GM04504 (cell line): ENCODE data around the gene ZKSCAN3.
"Not testable (repeated sequence)": the region's sequence is repeated elsewhere in the genome, so short reads cannot be mapped to it uniquely, and the experiment has no call there.

Experiments used
- DNase-seq: peaks from one replicate; pipeline ENCODE4 v3.0.0-alpha.2; 2012; ENCODE audit warnings: low read depth

ZKSCAN3 gene

DNA sequence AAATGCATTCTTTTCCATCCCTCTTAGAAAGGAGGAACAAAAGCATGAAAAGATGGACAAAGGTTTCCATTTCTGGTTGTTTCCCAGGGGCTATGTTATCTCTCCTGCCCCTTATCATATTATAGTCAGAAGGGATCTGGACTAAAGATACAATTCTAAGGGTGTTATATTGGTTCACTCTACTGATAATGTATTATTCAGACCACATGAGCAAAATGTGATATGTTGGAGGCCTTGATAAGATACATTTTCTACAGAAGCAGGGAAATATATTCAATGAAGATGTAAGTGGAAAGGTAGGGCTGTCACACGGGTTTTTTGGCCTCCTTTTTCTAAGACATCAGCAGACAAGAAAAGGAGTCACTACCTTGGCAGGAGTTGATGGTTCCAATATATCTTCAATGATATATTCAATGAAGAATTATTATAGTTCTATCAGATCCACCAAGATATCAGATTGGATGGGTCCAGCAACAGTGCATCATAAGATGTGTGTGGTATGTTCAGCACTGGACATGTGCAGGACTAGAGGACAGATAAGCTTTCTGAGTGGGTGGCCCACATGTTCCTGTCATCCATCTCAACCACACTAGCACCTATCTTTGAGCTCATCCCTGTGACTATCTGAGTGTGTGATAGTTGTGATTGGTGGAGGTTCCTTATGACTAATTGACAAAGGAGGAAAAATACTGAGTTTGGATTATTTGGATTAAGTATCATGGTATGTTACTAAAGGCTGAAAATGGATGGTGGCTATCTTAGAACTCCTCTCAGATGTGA, 5.7 kb upstream of the ZKSCAN3 start:
- no peak for DNase-seq

DNA sequence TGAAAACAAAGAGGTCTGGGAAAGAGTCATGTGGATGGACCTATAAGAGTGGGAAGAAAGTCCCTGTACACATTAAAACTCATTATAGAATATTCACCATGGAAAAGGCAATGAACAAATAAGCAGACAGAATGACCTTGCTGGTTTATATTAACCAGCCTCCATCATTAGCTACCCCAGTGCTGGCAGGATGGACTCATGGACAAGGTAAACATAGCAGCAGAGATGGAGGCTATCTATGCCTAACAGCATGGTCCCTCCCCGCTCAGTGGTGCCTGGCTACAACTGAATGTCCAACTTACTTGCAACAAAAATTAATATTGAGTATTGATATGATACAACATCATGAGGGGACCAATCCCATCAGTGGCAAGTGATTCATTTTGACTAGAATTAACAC, 4.5 kb upstream of the ZKSCAN3 start:
- no peak for DNase-seq

DNA sequence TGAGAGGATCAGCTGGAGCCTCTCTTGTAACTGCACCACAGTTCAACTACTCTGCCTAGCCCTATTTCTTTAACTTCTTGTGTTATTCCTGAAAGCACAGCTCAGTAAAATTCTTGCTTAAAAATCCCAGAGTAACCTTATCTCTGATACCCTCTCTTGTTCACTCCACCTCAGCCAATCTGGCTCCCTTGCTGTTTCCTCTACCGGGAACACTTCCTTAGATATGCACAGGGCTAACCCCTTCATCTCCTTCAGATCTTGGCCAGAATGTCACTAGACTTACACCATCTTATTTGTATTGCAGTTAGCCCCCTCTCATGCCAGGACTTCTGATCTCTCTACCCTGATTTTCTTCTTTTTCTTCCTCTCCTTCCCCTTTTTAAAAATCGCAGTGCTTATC, 2.6 kb upstream of the ZKSCAN3 start:
- no peak for DNase-seq

DNA sequence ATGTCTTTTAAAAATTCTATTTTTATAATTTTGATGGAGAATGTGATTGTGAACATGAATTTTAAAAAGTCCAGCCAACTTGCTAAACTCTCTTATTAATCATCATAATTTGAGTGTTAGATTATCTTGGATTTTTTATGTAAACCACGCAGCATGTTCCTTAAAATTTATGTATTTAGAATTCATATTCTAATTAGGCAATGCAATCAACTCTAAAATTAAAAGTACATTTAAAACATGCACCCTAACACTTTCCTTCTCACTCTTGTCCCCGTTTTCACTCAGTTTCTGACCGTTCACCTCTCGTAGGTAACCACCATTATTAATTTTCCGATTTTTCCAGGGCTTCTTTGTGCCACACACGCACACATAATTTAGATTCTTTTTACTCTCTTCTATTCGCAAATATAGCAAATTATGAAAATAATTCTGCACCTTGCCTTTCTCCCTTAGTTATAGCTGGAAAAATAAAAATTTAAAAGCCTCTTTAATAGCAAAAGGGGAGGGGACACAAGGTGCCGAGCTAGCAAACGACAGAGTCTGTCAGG, 329 bp upstream of the ZKSCAN3 start:
- no peak for DNase-seq

DNA sequence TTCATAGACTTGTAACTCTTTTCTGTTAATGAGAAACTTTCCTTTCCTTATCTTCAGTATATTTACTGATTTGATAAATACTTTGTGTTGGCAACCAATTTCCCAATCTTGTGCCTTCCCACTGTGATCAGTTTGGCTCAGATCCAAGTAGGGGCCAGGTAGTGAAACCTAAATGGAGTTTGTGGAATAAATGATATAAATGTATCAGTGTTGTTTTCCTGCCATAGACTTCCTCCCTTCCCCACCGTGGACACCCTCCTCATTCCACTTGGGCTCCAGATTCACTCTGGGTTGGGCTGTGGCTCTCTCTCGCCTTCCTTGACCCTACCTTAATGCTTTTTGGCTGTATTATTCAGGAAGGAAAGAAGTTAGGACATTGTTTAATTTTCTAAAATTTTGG, 1.3 kb downstream of the ZKSCAN3 start:
- DNase-seq: no peak

DNA sequence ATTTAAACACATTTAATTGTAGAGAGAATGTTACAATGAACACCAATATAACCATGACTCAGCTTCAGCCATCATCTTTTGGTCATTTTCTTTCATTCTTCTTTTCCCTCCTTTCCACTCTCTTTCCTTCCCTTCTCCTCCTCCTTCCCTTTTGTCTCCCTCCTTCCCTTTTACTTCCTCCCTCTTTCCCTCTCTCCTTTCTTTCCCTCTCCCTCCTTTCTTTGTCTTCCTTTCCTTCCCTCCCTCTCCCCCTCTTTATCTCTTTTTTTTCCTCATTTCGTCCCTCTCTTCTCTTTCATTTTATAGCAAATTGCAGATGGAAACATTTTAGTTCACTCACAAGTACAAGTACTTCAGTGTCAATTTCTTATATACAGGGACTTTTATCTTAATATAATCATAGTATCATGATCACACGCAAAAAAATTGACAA, 1.8 kb downstream of the ZKSCAN3 start:
- DNase-seq: no peak

DNA sequence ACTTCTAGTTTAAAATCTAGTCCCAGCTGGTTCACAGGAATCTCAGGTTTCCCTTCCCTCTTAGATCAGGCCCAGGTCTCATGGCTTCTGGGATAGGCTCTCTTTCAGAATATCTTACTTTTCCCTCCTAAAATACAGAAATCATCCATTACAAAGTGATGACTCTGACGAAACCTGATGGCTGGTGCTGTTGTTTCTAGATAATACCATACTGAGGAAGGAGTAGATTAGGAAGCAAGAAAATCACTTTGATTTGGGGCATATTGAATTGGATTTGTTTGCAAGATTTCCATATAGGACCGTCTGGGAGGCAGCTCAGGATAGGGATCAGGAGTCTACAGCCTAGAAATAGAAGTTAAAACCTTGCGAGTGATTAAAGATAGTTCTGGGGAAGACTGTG, 3.6 kb downstream of the ZKSCAN3 start:
- DNase-seq: no peak

DNA sequence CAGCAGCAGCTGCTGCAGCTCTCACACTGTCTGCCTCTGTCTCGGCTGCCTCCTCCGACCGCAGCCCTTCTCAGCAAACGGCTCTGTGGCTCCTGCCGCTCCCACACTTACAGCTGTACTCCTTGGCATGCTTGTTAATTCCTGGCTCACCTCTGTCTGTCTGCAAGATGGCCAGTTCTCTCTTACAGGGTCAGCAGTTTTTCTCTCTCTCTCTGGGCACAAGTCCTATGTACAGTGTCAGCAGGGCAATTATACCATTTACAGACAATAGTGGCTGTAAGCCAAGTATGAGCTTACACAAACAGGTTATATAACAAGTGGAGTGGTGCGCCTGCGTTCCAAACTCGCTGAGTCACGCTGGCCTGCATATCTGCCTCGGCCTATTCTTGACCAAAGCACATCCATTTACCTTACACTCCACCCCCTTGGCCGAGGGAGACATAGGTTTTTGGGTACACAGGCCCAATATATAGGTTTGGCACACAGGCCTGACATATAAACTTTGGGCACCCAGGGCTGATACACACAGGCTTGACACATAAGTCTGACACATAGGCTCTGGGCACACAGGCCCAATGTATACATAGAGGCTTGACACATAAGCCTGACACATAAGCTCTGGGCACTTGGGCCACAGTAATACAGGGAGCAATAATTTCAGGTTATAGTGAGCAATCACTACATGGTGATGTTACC, 4.4 kb downstream of the ZKSCAN3 start:
- no peak for DNase-seq

DNA sequence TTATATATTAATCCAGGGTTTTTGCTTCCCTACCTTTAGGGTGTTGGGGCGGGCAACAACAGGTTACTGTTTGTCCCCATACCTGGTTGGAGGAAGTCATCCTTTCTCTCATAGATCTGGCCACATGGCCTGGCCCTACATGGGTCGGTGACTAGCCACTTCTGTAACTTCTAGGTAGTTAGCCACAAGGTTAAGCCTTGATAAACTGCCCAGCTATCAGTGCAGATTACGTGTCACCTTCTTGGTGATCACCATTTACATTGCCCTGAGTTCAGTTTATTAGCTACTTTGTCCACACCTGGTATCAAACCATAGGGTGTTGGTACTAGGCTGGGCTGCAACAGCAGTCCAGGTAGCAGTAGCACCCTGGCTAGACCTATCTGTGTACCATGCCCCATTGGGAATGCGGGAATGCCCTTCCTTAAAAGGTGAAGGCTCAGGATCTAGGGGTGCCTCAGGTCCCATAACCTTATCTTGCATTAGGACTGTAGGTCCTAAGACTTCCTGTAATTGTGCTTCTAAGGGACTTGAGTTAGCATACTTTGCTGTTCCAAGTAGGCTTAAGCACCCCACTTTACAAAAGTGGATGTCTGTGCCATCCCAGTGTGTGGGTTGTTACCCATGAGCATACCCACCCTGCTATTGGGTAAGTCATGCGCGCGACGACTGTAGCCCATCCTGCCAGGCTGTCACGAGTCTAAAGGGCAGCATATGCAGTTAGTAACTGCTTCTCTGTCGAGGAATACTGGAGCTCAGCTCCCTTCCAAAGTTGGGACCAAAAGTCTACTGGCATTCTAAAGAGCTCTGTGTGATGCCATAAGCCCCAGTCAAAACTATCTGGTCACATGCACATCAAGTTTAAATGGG, 5.2 kb downstream of the ZKSCAN3 start:
- DNase-seq: no peak

DNA sequence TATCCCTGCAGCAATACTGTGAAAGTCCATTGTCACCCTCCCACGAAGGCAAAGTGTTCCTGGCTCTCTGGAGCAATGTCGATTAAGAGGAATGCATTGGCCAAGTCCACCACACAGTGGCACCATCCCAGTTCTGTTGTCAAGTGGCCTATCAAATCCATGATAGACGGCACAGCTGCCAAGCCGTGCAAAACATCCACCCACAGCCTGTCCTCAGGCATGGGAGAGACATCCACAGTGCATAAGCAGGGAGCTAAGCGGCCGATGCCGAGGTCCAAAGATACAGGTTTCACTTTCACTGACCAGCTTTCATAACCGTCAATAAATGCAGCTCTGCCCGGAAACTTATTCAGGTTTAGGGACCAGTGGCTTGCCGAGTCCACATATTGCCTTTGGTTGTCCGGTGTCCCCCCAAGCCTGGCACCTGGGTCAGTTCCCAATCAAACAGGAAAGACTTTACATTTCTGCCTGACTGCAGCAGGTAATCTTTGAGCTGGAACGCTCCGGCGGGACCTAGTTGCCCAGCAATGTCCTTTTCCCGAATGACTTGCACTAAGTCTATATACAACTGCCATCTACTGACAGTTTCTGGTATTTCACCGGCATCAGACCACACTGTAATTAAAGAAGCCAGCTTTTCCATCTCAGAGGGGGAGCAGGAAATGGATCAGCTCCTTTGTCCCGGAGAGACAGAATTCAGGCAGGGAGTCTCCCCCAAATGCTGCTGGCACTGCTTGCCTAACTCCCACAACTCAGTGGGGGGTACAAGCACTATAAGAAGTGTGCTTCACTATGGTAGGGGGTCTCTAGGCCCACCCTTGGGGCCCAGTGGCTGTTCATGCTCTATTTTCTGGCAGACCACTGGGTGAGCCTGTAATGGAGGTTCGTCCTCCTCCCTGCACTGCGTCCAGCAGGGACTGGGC, 6.3 kb downstream of the ZKSCAN3 start:
- DNase-seq: peak; percentile 73

DNA sequence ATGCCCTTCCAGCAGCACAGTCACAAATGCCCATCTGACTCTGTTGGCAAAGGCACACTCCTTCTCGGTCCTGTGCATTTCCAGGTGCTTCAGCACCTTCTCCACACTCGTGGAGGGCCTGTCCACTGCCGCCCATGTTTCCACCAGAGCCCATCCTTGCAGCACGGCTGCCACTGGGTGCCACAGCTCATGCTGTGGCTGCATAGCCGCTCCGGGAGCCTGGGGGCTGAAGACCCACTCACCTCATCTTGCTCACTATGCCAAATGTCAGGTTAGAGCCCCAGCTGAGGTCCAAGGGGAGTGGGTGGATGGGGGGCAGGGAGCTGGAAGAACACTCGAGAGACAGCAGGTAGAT, 6.9 kb downstream of the ZKSCAN3 start:
- DNase-seq: no peak

DNA sequence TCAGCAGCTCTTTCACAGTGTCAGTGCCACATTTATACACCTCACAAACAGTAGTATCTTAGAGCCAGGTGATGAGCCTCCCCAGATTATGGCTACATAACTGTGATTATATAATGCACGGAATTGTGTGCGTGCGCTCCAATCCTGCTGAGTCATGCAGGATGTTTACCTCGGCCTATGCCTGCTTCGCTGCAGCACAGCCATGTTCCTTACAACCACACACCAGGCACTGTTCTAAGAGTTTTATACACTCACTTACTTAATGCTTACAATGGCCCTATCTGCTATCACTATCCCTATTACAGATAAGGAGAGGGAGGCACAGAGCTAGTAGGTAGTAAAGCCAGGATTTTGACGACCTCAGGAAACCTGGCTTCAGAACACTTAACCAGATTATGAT, 7.3 kb downstream of the ZKSCAN3 start:
- no peak for DNase-seq

DNA sequence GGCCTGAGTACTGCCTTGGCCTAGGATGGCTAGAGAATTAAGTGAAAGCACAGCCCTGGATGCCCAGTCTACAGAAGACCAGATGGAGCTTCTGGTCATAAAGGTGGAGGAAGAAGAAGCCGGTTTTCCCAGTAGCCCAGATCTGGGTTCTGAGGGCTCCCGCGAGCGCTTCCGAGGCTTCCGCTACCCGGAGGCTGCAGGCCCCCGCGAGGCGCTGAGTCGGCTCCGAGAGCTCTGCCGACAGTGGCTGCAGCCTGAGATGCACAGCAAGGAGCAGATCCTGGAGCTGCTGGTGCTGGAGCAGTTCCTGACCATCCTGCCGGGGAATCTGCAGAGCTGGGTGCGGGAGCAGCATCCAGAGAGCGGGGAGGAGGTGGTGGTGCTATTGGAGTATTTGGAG, 9.8 kb downstream of the ZKSCAN3 start:
- not testable (repeated sequence) for DNase-seq

DNA sequence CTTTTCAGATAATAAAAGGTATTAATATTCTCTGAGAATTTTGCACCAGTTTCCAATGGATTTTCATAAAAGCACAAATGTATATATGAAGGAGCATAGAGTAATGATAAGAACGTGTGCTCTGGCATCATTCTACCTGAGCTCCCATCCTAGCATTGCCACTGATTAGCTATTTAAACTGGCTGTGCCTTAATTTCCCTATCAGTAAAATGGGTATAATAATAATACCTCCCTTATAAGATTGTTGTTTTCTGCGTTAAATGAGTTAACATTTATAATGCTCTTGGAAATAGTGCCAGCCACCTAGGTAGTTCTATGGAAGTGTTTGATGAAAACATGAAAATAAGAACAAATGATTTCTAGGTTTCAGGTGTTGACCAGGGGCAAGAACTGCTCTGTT, 11.2 kb downstream of the ZKSCAN3 start:
- no peak for DNase-seq

DNA sequence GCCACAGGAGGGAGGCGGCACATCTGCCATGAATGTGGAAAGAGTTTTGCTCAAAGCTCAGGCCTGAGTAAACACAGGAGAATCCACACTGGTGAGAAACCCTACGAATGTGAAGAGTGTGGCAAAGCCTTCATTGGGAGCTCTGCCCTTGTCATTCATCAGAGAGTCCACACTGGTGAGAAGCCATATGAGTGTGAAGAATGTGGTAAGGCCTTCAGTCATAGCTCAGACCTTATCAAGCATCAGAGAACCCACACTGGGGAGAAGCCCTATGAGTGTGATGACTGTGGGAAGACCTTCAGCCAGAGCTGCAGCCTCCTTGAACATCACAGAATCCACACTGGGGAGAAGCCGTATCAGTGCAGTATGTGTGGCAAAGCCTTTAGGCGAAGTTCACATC, 15.8 kb downstream of the ZKSCAN3 start:
- DNase-seq: not testable (repeated sequence)

DNA sequence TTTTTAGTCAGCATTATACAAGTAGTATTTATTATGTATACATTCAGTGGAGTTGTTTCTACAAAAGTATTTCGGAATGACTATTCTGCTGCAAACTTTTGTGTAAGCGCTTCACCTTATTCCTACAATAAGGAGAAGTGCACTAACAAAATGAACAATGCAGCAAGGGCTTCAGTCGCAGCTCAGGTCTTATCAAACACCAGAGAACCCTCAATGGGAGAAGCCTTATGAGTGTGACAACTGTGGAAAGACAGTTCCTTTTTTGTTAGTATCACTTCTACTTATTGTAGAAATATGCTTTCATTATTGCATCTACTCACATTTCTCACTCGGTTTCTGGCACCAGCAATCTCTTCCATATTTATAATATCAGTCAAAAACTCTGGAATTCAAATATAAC, 18.8 kb downstream of the ZKSCAN3 start:
- no peak for DNase-seq

DNA sequence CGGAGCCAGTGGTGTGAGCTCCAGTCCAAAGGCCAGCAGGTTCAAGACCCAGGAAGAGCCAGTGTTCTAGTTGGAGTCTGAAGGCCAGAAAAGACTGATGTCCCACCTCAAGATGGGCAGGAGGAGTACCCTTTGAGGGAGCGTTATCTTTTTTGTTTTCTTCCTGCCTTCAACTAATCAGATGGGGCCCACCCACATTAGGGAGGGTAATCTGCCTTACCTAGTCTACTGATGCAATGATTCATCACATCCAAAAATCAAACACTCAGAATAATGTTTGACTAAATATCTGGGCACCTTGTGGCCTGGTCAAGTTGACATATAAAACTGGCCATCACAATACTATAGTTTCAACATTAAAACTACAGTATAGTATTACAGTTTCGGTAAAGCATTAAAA, 19.7 kb downstream of the ZKSCAN3 start:
- no peak for DNase-seq

DNA sequence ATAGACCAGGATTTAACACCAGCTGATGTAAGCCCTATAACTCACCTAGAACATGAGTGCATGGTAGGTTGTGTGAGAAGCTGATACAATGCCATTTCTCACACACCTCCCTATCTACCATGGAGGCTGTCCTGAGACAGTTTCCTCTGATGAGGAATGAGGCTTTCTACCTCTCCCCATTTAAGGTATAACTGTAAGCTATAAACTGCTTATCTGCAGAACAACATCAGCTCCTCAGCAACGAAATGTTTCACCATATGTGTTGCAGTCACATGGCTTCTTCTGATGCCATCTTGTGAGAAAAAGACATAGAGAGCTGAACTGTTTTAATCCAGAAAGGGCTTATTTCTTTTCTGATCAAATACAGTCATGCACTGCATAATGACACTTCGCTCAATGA, 20.7 kb downstream of the ZKSCAN3 start:
- no peak for DNase-seq

DNA sequence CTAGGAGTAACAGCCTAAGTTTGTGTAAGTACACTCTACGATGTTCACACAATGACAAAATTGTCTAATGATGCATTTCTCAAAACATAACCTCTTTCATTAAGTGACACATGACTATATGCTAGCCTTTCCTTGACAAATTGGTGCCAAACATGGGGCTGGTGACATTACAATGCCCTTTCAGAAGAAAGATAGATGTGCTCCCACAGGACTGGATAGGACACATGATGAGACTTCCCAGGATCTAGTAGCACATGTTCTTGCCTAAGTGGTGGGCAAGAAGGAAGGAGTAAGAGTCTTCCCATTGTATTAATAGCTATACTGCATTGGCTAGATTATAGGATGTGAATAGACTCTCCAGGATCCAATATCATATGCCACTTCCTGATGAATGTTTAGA, 21.5 kb downstream of the ZKSCAN3 start:
- no peak for DNase-seq

DNA sequence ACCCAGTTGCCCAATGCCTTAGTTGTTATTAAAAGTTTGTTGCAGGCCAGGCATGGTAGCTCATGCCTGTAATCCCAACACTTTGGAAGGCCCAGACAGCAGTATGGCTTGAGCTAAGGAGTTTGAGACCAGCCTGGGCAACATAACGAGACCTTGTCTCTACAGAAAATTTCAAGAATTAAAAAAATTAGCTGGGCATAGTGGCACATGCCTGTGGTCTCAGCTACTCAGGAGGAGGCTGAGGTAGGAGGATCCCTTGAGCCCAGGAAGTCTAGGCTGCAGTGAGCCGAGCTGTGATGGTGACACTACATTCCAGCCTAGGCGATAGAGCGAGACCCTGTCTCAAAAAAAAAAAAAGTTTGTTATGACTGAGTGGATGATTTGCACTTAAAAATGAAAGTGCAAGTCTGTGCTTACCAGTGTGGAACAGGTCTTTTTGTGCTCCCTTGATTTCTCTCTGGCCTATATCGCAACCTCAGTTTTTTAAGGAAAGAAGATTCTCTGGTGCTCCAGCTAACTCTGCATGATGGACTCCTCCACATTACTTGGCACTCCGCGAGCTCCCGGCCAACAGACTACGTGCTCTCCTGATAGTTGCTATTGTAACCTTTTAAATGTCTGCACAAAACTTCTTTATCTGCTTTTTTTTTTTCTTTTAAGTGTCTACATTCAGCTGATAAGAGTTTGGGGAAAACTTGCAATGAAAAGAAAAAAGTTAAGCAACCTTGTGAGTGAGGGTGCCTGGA, 22.1 kb downstream of the ZKSCAN3 start:
- no peak for DNase-seq

DNA sequence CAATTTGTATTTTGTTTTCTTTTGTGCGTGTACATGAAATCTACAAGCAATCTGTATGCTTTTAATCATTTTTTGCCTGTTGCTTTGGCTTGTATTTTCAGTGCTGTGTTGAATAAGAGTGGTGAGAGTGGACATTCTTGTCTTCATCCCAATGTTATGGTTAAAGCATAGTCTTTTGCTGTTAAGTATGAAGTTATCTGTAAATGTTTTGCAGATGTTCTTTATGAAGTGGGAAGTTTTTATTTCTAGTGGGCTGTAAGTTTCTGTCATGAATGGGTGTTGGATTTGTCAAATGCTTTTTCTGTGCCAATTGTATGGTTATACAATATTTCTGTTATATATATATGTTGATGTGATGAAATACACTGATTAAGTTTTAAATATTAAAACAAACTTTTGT, 24.2 kb downstream of the ZKSCAN3 start:
- no peak for DNase-seq
